OCI-LY1 (cell line): ENCODE results near the gene PGC.
A peak's percentile ranks its signal among the peaks of the same experiment; 100 is the strongest.

Experiments used
- H2AFZ ChIP-seq: fragments of 200-600 bp; sonication (generic), shearing (Covaris generic); 2 replicates; pipeline ENCODE4 v1.6.0; 2014; ENCODE audit warnings: antibody characterized with exemption, mild to moderate bottlenecking, low read length
- H3F3A ChIP-seq: fragments of 200-600 bp; sonication (generic), shearing (Covaris generic); 2 replicates; pipeline ENCODE4 v1.6.0; 2014; ENCODE audit warnings: mild to moderate bottlenecking, antibody characterized with exemption, low read length, moderate library complexity; ENCODE audit not compliant: insufficient read depth
- H3K27ac ChIP-seq: fragments of 200-600 bp; sonication (generic); 2 replicates; pipeline ENCODE4 v1.5.1; 2014; ENCODE audit warnings: low read length, mixed run types, mild to moderate bottlenecking, low read depth; ENCODE audit not compliant: poor library complexity, severe bottlenecking
- H3K27me3 ChIP-seq: fragments of 200-600 bp; sonication (generic); 2 replicates; pipeline ENCODE4 v1.6.0; 2014; ENCODE audit warnings: antibody characterized with exemption, mild to moderate bottlenecking, low read length, moderate library complexity; ENCODE audit not compliant: insufficient read depth
- H3K36me3 ChIP-seq: fragments of 200-600 bp; sonication (generic); 2 replicates; pipeline ENCODE4 v1.6.1; 2014; ENCODE audit warnings: mild to moderate bottlenecking, antibody characterized with exemption, low read length, moderate library complexity, mixed read lengths; ENCODE audit not compliant: insufficient read depth
- H3K4me1 ChIP-seq: fragments of 200-600 bp; sonication (generic); 2 replicates; pipeline ENCODE4 v1.5.1; 2014; ENCODE audit warnings: mild to moderate bottlenecking, low read length, moderate library complexity; ENCODE audit not compliant: insufficient read depth, severe bottlenecking
- H3K4me2 ChIP-seq: fragments of 200-600 bp; sonication (generic), shearing (Covaris generic); 2 replicates; pipeline ENCODE4 v1.6.1; 2014; ENCODE audit warnings: low read length
- H3K4me3 ChIP-seq: fragments of 200-600 bp; sonication (generic); 2 replicates; pipeline ENCODE4 v1.5.1; 2014; ENCODE audit warnings: low read length, low read depth, mild to moderate bottlenecking, mixed read lengths; ENCODE audit not compliant: poor library complexity, severe bottlenecking
- H3K79me2 ChIP-seq: fragments of 200-600 bp; shearing (Covaris generic); 2 replicates; pipeline ENCODE4 v1.6.1; 2016; ENCODE audit warnings: mixed run types, low read length, mixed read lengths; ENCODE audit not compliant: insufficient read depth
- H3K9ac ChIP-seq: fragments of 200-600 bp; sonication (generic), shearing (Covaris generic); 2 replicates; pipeline ENCODE4 v1.6.1; 2014; ENCODE audit warnings: mild to moderate bottlenecking, low read length, mixed read lengths
- H3K9me2 ChIP-seq: fragments of 200-600 bp; sonication (generic), shearing (Covaris generic); 2 replicates; pipeline ENCODE4 v1.6.1; 2014; ENCODE audit warnings: low read depth, mild to moderate bottlenecking, low read length, mixed read lengths
- H3K9me3 ChIP-seq: fragments of 200-600 bp; shearing (Covaris generic); 2 replicates; pipeline ENCODE4 v1.6.1; 2014; ENCODE audit warnings: low read length, mixed read lengths
- H4K20me1 ChIP-seq: fragments of 200-600 bp; sonication (generic), shearing (Covaris generic); 2 replicates; pipeline ENCODE4 v1.6.0; 2016; ENCODE audit warnings: mild to moderate bottlenecking, low read length; ENCODE audit not compliant: insufficient read depth
- EZH2 ChIP-seq: fragments of 200-600 bp; sonication (generic), shearing (Covaris generic); IDR thresholded peaks from 2 replicates; pipeline ENCODE4 v1.8.0; 2017; ENCODE audit warnings: borderline replicate concordance, mixed run types, mild to moderate bottlenecking, antibody characterized with exemption, low read length, moderate library complexity, mixed read lengths
- TF ChIP-seq, protein P1 (sequence below): fragments of 200-600 bp; sonication (generic), shearing (Covaris generic); IDR thresholded peaks from 2 replicates; pipeline ENCODE4 v1.5.1; 2017; ENCODE audit warnings: mild to moderate bottlenecking, antibody characterized with exemption, low read length, moderate library complexity, mixed read lengths

Gene PGC

DNA sequence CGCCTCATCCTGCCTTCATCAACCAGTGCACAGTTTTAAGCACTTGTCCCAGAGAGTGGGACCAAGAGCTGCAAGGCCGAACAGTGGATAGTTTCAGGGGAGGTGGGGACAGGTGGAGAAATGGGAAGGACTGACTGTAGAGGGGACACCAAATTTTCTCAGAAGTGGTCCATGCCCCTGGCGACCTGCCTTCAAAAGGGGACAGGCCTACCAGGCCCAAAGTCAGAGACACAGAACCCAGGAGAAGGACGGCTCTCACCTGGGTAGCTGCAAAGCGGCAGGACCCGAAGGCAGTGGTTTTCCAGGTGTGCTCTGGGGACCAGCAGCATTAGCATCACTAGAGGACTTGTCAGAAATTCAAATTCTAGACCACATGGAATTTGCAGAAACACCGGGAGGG is 17.6 kb downstream of the PGC start:
- Histone ChIP-seq H3K9me3 (no peaks in the 10 kb centered on the region), H3K9me2 (no peaks in the 10 kb centered on the region), H4K20me1 (no peaks in the 10 kb centered on the region), H3K36me3 (no peaks in the 10 kb centered on the region), H2AFZ (no peak overlapping the region), H3K4me2 (peak overlapping the region; percentile 27; the same call in 1 of the 2 replicates), H3K4me1 (peaks cover 71% of the 10 kb centered on the region), H3K27ac (peak overlapping the region; percentile 45), H3F3A (no peaks in the 10 kb centered on the region), H3K4me3 (no peak overlapping the region), H3K27me3 (no peaks in the 10 kb centered on the region), H3K9ac (no peak overlapping the region; the same call in 1 of the 2 replicates), H3K79me2 (no peaks in the 10 kb centered on the region)
- TF ChIP-seq EZH2: no peak
- TF ChIP-seq, protein P1, sequence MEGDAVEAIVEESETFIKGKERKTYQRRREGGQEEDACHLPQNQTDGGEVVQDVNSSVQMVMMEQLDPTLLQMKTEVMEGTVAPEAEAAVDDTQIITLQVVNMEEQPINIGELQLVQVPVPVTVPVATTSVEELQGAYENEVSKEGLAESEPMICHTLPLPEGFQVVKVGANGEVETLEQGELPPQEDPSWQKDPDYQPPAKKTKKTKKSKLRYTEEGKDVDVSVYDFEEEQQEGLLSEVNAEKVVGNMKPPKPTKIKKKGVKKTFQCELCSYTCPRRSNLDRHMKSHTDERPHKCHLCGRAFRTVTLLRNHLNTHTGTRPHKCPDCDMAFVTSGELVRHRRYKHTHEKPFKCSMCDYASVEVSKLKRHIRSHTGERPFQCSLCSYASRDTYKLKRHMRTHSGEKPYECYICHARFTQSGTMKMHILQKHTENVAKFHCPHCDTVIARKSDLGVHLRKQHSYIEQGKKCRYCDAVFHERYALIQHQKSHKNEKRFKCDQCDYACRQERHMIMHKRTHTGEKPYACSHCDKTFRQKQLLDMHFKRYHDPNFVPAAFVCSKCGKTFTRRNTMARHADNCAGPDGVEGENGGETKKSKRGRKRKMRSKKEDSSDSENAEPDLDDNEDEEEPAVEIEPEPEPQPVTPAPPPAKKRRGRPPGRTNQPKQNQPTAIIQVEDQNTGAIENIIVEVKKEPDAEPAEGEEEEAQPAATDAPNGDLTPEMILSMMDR: no peak

DNA sequence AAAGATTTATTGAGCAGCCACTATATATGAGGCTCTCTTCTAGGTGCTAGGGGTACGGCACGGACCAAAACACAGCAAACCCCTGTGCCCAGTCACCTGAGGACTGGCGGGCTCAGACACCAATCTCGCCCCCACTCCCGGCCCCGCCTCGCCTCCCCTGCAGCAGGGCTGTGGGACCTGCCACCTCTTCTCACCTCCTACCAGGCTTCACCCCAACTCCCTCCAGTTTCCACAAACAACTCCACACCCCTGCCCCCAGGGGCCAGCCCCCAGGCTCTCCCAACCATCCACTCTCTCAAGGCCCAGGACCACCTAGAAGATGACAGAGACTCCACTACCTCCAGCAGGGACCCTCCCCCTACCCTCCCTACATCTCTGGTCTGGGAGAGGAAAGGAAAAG is 18.2 kb downstream of the PGC start:
- H3K27ac ChIP-seq: peak overlapping the region; percentile 45
- H3K4me2 ChIP-seq: peak overlapping the region; percentile 27; the same call in 1 of the 2 replicates
- H3K4me1 ChIP-seq: peaks cover 77% of the 10 kb centered on the region
- TF ChIP-seq EZH2: no peak
- TF ChIP-seq, protein P1: no peak
- H3K9ac ChIP-seq: no peak overlapping the region; the same call in 1 of the 2 replicates
- H3K27me3 ChIP-seq: no peaks in the 10 kb centered on the region
- no peak overlapping the region for H3K4me3 ChIP-seq
- H3K36me3 ChIP-seq: no peaks in the 10 kb centered on the region
- no peak overlapping the region for H2AFZ ChIP-seq
- H4K20me1 ChIP-seq: no peaks in the 10 kb centered on the region
- no peaks in the 10 kb centered on the region for H3K9me3 ChIP-seq
- H3F3A ChIP-seq: no peaks in the 10 kb centered on the region
- H3K79me2 ChIP-seq: no peaks in the 10 kb centered on the region
- no peaks in the 10 kb centered on the region for H3K9me2 ChIP-seq

DNA sequence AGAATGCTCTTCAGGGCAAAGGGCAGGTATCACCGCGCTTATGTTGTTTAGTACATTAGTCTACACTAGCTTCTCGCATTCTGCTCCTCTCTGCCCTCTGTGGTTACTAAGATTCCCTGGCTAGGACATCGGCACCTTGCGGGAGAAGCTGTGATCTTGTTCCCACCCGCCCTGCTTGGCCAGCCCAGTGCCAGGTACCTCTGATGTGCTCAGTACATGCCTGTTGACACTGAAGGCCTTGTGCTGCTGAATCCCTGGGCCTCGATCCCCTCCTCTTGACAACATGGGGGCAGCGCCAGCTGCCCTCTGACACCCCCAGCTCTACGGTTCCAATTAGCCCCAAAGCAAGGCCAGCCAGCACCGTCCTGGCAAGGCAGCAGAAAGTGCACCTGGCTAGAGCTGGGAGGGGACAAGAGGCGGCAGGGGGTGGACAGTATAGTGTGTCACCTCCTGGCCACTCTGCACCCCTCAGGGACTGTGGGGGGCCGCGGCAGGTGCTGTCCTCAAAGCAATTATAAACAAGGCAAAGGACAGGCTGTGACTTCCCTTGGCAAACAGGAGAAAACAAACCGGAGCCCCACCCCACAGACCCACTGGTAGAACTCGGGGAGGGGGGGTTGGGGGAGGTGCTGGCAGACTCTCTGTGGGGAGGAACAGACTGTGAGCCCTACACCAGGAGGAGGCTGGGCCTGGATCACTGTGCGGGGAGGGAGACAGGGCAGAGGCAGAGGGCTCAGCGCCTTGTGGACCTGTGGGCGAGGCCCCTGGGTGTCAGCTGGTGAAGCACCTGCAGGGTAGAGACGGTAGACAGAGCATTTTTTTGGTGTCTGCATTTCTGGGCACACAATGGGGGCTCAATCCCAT is 18.9 kb downstream of the PGC start:
- peak overlapping the region; percentile 45 for H3K27ac ChIP-seq

More for the DNA sequence above, 18.9 kb downstream of the PGC start:
- no peak overlapping the region; the same call in 1 of the 2 replicates for H3K9ac ChIP-seq
- H3K9me3 ChIP-seq: no peaks in the 10 kb centered on the region
- no peaks in the 10 kb centered on the region for H3K79me2 ChIP-seq
- no peaks in the 10 kb centered on the region for H3K36me3 ChIP-seq
- peak overlapping the region; percentile 27; the same call in 1 of the 2 replicates for H3K4me2 ChIP-seq
- H3F3A ChIP-seq: no peaks in the 10 kb centered on the region
- no peaks in the 10 kb centered on the region for H4K20me1 ChIP-seq
- no peak overlapping the region for H3K4me3 ChIP-seq
- no peak overlapping the region for H2AFZ ChIP-seq
- TF ChIP-seq EZH2: no peak
- TF ChIP-seq, protein P1: no peak
- no peaks in the 10 kb centered on the region for H3K9me2 ChIP-seq
- H3K27me3 ChIP-seq: no peaks in the 10 kb centered on the region
- peaks cover 77% of the 10 kb centered on the region for H3K4me1 ChIP-seq
